Left ventricle myocardium inferior (tissue), 1 donor: ENCODE data around the gene RAD21L1. TPM values are rescaled to one million over a fixed set of nuclear protein-coding genes. Genes with fewer than 3 reads are reported as not detected.

Source experiments
- DNase-seq: peaks from one replicate; pipeline ENCODE4 v3.0.0-alpha.2; 2020
- H3K27ac ChIP-seq: fragments of 200-600 bp; replicated peaks from 2 replicates; pipeline ENCODE4 v1.8.0; 2021
- H3K27me3 ChIP-seq: fragments of 200-600 bp; 2 replicates; pipeline ENCODE4 v1.8.0; 2021; ENCODE audit warnings: low read depth
- H3K36me3 ChIP-seq: fragments of 200-600 bp; 2 replicates; pipeline ENCODE4 v1.8.0; 2021
- H3K4me1 ChIP-seq: fragments of 200-600 bp; 2 replicates; pipeline ENCODE4 v1.8.0; 2021
- H3K4me3 ChIP-seq: fragments of 200-600 bp; 2 replicates; pipeline ENCODE4 v1.8.0; 2021; ENCODE audit warnings: mild to moderate bottlenecking, moderate library complexity
- H3K9me3 ChIP-seq: fragments of 200-600 bp; replicated peaks from 2 replicates; pipeline ENCODE4 v1.8.0; 2021
- CTCF ChIP-seq: fragments of 200-600 bp; IDR thresholded peaks from 2 replicates; pipeline ENCODE4 v1.8.0; 2021; ENCODE audit warnings: antibody characterized with exemption, mild to moderate bottlenecking, borderline replicate concordance
- intact Hi-C: fragments of 100-400 bp; cut with micrococcal nuclease; formaldehyde crosslinking; loops from one replicate; pipeline ENCODE4 v1.11.0; 2022
- long read RNA-seq: library from polyadenylated mRNA; unstranded; transcript quantifications from one replicate; pipeline ENCODE4 v2.0.0, GENCODE V29; 2021
- total RNA-seq: library from RNA; stranded (reverse); fragmentation: NEBNext Ultra II Directional; extraction: Animal tissue kit (Norgen Biotek cat#: 25700); gene quantifications from one replicate; pipeline ENCODE4 v1.2.1, GENCODE V29; 2021
- donor health status: DM: no; HTN: yes; CAD: no; lungs with severe emphysema.

The RAD21L1 gene
- total RNA-seq: not detected
- long read RNA-seq: 0 reads

DNA sequence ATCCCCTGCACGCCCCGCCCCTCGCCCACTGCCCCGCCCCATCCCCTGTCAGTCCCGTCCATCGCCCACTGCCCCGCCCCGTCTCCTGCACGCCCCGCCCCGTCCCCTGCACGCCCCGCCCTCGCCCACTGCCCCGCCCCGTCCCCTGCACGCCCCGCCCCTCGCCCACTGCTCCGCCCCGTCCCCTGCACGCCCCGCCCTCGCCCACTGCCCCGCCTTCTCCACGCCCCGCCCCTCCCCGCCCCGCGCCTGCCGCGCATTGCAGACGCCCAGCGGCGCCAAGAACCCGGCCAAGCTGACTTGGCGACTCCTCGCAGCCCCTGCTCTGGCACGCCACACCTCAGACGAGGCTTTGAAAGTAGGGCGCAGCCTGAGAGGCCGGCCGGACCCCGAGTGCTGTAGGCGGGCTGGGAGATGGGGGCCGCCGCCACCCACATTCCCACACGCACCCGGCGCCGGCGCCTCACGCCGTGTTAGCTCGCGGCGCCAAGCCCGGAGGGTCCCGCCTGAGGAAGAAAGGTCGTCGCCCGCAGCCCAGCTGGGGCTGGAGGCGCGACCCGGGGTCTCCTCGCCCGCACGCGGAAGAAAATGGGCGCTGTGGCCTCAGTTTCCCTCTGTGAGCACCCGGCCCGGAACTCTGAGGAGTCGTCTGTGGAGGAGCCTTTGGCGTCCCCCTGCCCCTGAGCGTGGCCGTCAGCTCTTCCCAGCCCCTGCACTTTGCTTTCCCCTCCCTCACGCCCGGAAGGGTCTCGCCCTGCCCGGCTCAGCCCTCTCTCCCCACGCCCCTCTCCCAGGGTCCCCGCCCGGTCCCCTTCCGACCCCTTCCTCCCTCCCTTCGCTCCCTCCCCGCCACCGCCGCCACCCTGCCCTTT, at the start of gene RAD21L1:
TSS of gene RAD21L1 (plus strand) at position 262 of the 872 bp plus-strand sequence. CDS start 2,410 bp downstream, outside the sequence.
- intact Hi-C loops: no loop called here
- H3K36me3 ChIP-seq: no peaks in the 10 kb centered on the region
- TF ChIP-seq CTCF: no peak
- peaks cover 19% of the 10 kb centered on the region for H3K4me1 ChIP-seq
- peak within 1 kb of the TSS; percentile 76 for H3K4me3 ChIP-seq
- H3K27me3 ChIP-seq: peaks cover 49% of the 10 kb centered on the region
- DNase-seq: peak; percentile 77
- peaks cover 17% of the 10 kb centered on the region for H3K9me3 ChIP-seq
- peak within 1 kb of the TSS; percentile 33 for H3K27ac ChIP-seq

GRCh38 chr20:1177680-1178079, 48.2 kb upstream of the RAD21L1 start:
- H3K9me3 ChIP-seq: no peaks in the 10 kb centered on the region
- H3K4me3 ChIP-seq: no peak overlapping the region
- peaks cover 32% of the 10 kb centered on the region for H3K36me3 ChIP-seq
- H3K27ac ChIP-seq: no peak overlapping the region
- TF ChIP-seq CTCF: no peak
- no peaks in the 10 kb centered on the region for H3K27me3 ChIP-seq
- H3K4me1 ChIP-seq: no peaks in the 10 kb centered on the region
- intact Hi-C loops: no loop called here
- DNase-seq: no peak

- no peak for DNase-seq
- Histone ChIP-seq H3K27me3 (no peaks in the 10 kb centered on the region), H3K36me3 (peaks cover 28% of the 10 kb centered on the region), H3K9me3 (no peaks in the 10 kb centered on the region), H3K4me1 (no peaks in the 10 kb centered on the region), H3K4me3 (no peak overlapping the region), H3K27ac (no peak overlapping the region)
- no peak for TF ChIP-seq CTCF
- intact Hi-C loops: no loop called here
Observed at GRCh38 chr20:1178103-1178502, 47.7 kb upstream of the RAD21L1 start.

GRCh38 chr20:1178623-1179022, 47.2 kb upstream of the RAD21L1 start:
- Histone ChIP-seq H3K9me3 (no peaks in the 10 kb centered on the region), H3K36me3 (peaks cover 23% of the 10 kb centered on the region), H3K4me1 (no peaks in the 10 kb centered on the region), H3K4me3 (no peak overlapping the region), H3K27me3 (peaks cover under 1% of the 10 kb centered on the region), H3K27ac (no peak overlapping the region)
- no peak for DNase-seq
- intact Hi-C loops: no loop called here
- TF ChIP-seq CTCF: no peak

DNA sequence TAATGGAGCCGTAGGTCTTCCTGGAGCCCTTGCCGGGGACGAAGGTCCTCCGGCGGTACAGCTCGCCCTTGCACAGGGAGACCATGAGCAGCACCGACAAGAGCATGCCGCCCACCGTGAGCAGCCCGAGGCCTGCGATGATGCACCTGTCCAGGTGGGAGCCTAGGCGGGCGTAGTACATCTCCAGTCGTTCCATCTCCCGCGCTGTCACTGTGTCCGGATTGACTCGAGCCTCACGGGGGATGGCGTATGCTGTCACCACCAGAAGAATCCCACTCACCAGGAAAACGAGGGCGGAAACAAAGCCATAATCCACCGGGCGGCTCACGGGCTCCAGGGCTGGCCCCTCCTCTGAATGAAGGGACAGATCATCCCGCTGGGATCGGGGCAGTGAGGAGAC, 44.9 kb upstream of the RAD21L1 start:
- no peak overlapping the region for H3K27ac ChIP-seq
- TF ChIP-seq CTCF: no peak
- H3K36me3 ChIP-seq: peaks cover 5% of the 10 kb centered on the region
- H3K27me3 ChIP-seq: peaks cover 24% of the 10 kb centered on the region
- intact Hi-C loops: no loop called here
- no peaks in the 10 kb centered on the region for H3K9me3 ChIP-seq
- no peak overlapping the region for H3K4me3 ChIP-seq
- H3K4me1 ChIP-seq: peaks cover 21% of the 10 kb centered on the region
- DNase-seq: no peak
